Measurements from ENCODE around the gene TADA2A.

DNA sequence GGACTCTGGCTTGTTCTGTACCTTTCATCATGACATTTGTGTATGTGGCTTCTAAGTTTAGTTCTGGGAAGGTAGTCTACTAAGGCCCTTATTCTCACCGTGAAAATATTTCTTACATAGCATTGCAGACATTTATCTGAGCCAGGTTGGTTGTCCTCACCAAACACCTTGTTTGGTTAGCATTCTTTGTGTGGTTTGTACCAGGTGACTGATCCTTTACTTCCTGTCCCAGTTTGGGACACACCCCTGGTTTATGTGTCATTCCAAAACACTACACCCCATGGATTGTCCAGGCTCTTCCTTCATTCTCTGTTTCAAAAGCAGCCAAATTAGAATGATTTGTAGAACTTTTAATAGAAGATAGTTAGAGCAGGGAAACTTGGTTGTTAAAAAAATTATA lies 59.8 kb downstream of the TADA2A start:
- TF ChIP-seq ZNF830 (tag by site-specific recombination; IDR thresholded peaks at IDR 0.05; ENCODE audit: low read depth) (no peak), ZNF423 (tag by site-specific recombination; IDR thresholded peaks at IDR 0.05) (no peak), ZNF16 (tag by site-specific recombination; IDR thresholded peaks at IDR 0.05; ENCODE audit: low read depth) (no peak), GFI1B (tag by site-specific recombination; IDR thresholded peaks at IDR 0.05) (no peak), REST (tag by site-specific recombination; IDR thresholded peaks at IDR 0.05) (no peak), ZNF645 (tag by site-specific recombination; IDR thresholded peaks at IDR 0.05) (no peak), ZNF211 (tag by site-specific recombination; IDR thresholded peaks at IDR 0.05; ENCODE audit: low read depth) (no peak), KLF9 (tag by site-specific recombination; IDR thresholded peaks at IDR 0.05; ENCODE audit: low read depth) (no peak), ZNF48 (tag by site-specific recombination; IDR thresholded peaks at IDR 0.05) (no peak), KLF8 (tag by site-specific recombination; IDR thresholded peaks at IDR 0.05) (no peak), ZNF488 (tag by site-specific recombination; IDR thresholded peaks at IDR 0.05) (no peak), ZIC2 (tag by site-specific recombination; IDR thresholded peaks at IDR 0.05) (no peak)
- TF ChIP-seq, protein P1, sequence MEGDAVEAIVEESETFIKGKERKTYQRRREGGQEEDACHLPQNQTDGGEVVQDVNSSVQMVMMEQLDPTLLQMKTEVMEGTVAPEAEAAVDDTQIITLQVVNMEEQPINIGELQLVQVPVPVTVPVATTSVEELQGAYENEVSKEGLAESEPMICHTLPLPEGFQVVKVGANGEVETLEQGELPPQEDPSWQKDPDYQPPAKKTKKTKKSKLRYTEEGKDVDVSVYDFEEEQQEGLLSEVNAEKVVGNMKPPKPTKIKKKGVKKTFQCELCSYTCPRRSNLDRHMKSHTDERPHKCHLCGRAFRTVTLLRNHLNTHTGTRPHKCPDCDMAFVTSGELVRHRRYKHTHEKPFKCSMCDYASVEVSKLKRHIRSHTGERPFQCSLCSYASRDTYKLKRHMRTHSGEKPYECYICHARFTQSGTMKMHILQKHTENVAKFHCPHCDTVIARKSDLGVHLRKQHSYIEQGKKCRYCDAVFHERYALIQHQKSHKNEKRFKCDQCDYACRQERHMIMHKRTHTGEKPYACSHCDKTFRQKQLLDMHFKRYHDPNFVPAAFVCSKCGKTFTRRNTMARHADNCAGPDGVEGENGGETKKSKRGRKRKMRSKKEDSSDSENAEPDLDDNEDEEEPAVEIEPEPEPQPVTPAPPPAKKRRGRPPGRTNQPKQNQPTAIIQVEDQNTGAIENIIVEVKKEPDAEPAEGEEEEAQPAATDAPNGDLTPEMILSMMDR (tag by site-specific recombination; IDR thresholded peaks at IDR 0.05), result no peak

Measured in HEK293 (cell line).